AG04450 (cell line): ENCODE results near the gene RPS6KC1. TPM values are rescaled to one million over a fixed set of nuclear protein-coding genes. Genes with fewer than 3 reads are reported as not detected.

Experiments used
- CTCF ChIA-PET: fragments of 300-600, 350-600 bp; formaldehyde crosslinking; extraction: SDS; loops from one replicate; lab custom pipeline; 2022; ENCODE audit warnings: antibody characterized with exemption, inconsistent platforms; lab: Charles Lee
- POLR2A ChIA-PET: fragments of 350-600 bp; formaldehyde crosslinking; extraction: SDS; loops from one replicate; lab custom pipeline; 2021; ENCODE audit warnings: antibody characterized with exemption, inconsistent platforms; lab: Yijun Ruan, JAX
- DNase-seq: peaks from one replicate; pipeline ENCODE4 v3.0.0-alpha.2; 2011; ENCODE audit warnings: low read depth, low spot score
- H3K27ac ChIP-seq: one replicate; pipeline ENCODE4 v1.5.1; 2012; ENCODE audit warnings: low read depth, low read length, control low read depth
- H3K27me3 ChIP-seq: one replicate; pipeline ENCODE4 v1.6.0; 2012; ENCODE audit warnings: low read length; ENCODE audit not compliant: control insufficient read depth, insufficient read depth
- H3K4me3 ChIP-seq: 2 replicates; pipeline ENCODE4 v1.5.1; 2011; ENCODE audit warnings: mild to moderate bottlenecking, low read depth, low read length, control low read depth
- H3K9me3 ChIP-seq: 2 replicates; pipeline ENCODE4 v1.5.1; 2012; ENCODE audit warnings: low read length; ENCODE audit not compliant: control insufficient read depth, insufficient read depth
- CTCF ChIP-seq: IDR thresholded peaks from 2 replicates; pipeline ENCODE4 v1.5.1; 2011; ENCODE audit warnings: low read depth, low read length, control low read depth, inconsistent platforms
- polyA plus RNA-seq: library from polyadenylated mRNA; depleted of rRNA; stranded (reverse); fragments of >200 nt; gene quantifications from 2 replicates; pipeline ENCODE4 v1.2.3, GENCODE V29; 2011

Gene RPS6KC1
- polyA plus RNA-seq, 1 experiment: 25.3 TPM

DNA sequence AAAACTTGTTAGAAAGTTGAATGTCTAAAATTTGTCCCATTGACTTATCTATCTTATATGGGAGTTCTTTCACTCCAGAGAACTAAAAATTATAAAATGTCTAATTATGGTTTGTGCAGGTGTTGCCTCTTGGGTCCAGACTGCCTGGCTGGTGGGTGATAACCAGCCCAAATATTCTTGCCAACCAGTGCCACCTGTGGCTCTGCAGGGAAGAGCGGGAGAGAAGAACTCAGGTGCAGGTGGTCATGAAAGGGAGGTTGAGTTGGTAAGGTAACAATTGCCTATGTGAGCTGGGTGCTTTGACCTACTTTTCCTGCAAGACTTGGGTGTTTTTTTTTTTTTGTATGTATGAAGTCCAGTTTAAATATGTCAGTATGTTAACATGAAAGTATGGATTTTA lies 10.2 kb downstream of the RPS6KC1 start:
- H3K27ac ChIP-seq: no peak overlapping the region
- no peaks in the 10 kb centered on the region; the same call in 1 of the 2 replicates for H3K9me3 ChIP-seq
- H3K27me3 ChIP-seq: no peaks in the 10 kb centered on the region
- ChIA-PET POLR2A (no interaction called here), CTCF (interaction anchor here (0.6 to 1.5 kb wide), 2 partner anchors 10 to 1468 kb away, joined by 3 to 5 read pairs; no protein-coding TSS in a partner anchor)
- H3K4me3 ChIP-seq: no peak overlapping the region
- TF ChIP-seq CTCF: no peak
- no peak for DNase-seq

DNA sequence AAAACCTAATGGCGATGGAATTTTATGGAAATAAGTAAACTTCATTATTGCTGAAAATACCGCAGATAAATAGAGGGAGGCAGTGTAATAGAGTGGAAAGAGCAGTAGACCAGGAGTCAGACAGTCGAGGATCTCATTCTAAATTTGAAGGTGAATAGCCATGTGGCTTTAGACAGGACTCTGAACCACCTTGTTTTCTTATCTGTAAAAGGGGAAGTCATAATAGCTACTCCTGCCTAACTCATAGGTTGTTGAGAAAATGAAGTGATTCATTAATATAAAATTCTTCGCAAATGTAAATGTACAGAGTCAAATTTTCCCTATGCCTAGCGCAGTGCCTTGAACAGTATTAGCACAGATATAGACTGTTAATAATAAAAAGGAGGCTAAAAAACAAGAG lies 14.8 kb downstream of the RPS6KC1 start:
- DNase-seq: no peak
- ChIA-PET POLR2A (no interaction called here), CTCF (no interaction called here)
- Histone ChIP-seq H3K4me3 (no peak overlapping the region), H3K27me3 (no peaks in the 10 kb centered on the region), H3K9me3 (no peaks in the 10 kb centered on the region), H3K27ac (no peak overlapping the region)
- no peak for TF ChIP-seq CTCF

- CTCF ChIA-PET: no interaction called here
- Histone ChIP-seq H3K9me3 (no peaks in the 10 kb centered on the region), H3K27ac (no peak overlapping the region), H3K27me3 (no peaks in the 10 kb centered on the region), H3K4me3 (no peak overlapping the region)
- no peak for DNase-seq
- POLR2A ChIA-PET: no interaction called here
- TF ChIP-seq CTCF: no peak
These were observed 15.3 kb downstream of the RPS6KC1 start for GRCh38 chr1:213066363-213066762.

- TF ChIP-seq CTCF: no peak
- Histone ChIP-seq H3K27me3 (no peaks in the 10 kb centered on the region), H3K9me3 (no peaks in the 10 kb centered on the region), H3K4me3 (no peak overlapping the region), H3K27ac (no peak overlapping the region)
- DNase-seq: no peak
- POLR2A ChIA-PET: no interaction called here
- CTCF ChIA-PET: no interaction called here
These were observed 16.3 kb downstream of the RPS6KC1 start for GRCh38 chr1:213067352-213067751.

- ChIA-PET POLR2A (no interaction called here), CTCF (interaction anchor here (0.6 to 1.7 kb wide), 5 partner anchors 8 to 68 kb away, joined by 3 to 7 read pairs (median 3); partner anchors contain the start of gene RPS6KC1)
- Histone ChIP-seq H3K27me3 (no peaks in the 10 kb centered on the region), H3K27ac (no peak overlapping the region), H3K4me3 (no peak overlapping the region), H3K9me3 (no peaks in the 10 kb centered on the region)
- TF ChIP-seq CTCF: peak; percentile 29; the same call in 1 of the 2 replicates
- peak; percentile 57 for DNase-seq
These were observed 19.4 kb downstream of the RPS6KC1 start for GRCh38 chr1:213070406-213070805.
